ENCODE measurements around the gene C6orf141.

The C6orf141 gene

DNA sequence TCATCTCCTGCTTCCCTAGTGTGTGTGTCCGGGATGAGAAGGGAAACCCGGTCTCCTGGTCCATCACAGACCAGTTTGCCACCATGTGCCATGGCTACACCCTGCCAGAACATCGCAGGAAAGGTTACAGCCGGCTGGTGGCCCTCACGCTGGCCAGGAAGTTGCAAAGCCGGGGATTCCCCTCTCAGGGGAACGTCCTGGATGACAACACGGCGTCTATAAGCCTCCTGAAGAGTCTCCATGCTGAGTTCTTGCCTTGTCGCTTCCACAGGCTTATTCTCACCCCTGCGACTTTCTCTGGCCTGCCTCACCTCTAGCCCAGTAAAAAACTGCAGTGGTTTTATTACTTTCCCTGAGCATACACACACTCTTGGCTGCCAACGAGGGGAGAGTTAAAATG, 23.9 kb upstream of the C6orf141 start:
- TF ChIP-seq EZH2phosphoT487 (conservative IDR thresholded peaks at IDR 0.05; ENCODE audit: low read length) = no peak
- TF ChIP-seq, protein P1, sequence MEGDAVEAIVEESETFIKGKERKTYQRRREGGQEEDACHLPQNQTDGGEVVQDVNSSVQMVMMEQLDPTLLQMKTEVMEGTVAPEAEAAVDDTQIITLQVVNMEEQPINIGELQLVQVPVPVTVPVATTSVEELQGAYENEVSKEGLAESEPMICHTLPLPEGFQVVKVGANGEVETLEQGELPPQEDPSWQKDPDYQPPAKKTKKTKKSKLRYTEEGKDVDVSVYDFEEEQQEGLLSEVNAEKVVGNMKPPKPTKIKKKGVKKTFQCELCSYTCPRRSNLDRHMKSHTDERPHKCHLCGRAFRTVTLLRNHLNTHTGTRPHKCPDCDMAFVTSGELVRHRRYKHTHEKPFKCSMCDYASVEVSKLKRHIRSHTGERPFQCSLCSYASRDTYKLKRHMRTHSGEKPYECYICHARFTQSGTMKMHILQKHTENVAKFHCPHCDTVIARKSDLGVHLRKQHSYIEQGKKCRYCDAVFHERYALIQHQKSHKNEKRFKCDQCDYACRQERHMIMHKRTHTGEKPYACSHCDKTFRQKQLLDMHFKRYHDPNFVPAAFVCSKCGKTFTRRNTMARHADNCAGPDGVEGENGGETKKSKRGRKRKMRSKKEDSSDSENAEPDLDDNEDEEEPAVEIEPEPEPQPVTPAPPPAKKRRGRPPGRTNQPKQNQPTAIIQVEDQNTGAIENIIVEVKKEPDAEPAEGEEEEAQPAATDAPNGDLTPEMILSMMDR (IDR thresholded peaks at IDR 0.05; ENCODE audit: insufficient read depth, low read length, poor library complexity, severe bottlenecking) = no peak
- Histone ChIP-seq H3K9ac (ENCODE audit: low read length) (no peak overlapping the region), H3K4me3 (ENCODE audit: insufficient read depth, low read length, poor library complexity, severe bottlenecking) (no peak overlapping the region), H3K27me3 (ENCODE audit: low read length) (no peaks in the 10 kb centered on the region; the same call in 1 of the 2 replicates), H3K9me3 (ENCODE audit: insufficient read depth, low read length) (no peaks in the 10 kb centered on the region), H3K9me2 (replicated peaks; ENCODE audit: insufficient read depth, low read length) (no peaks in the 10 kb centered on the region), H3K36me3 (ENCODE audit: low read length) (no peaks in the 10 kb centered on the region), H3K79me2 (ENCODE audit: insufficient read depth, low read length) (no peaks in the 10 kb centered on the region), H3K4me2 (ENCODE audit: low read depth, low read length, poor library complexity, severe bottlenecking) (no peak overlapping the region), H4K20me1 (ENCODE audit: low read depth, low read length) (no peaks in the 10 kb centered on the region), H3K27ac (ENCODE audit: low read depth, low read length) (no peak overlapping the region), H3F3A (ENCODE audit: insufficient read depth) (no peaks in the 10 kb centered on the region), H2AFZ (ENCODE audit: low read depth, low read length, severe bottlenecking) (no peak overlapping the region)

DNA sequence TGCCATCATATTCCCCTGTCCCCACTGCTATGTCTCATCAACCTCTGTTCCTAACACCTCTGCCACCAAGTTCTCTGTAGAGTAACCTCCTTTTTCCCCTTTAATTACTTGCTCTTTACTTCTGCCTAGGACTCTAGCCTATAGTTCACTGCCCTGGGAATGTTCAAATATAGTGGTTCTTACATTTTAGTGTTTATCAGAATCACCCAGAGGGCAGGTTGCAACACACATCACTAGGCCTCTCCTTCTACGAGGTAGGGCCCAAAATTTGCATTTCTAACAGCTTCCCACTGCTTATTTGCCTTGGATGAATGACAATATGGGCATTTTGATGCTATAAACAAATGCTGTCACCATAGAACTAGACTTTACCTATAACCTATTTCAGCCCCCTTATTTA, 23.1 kb upstream of the C6orf141 start:
- no peak overlapping the region for H2AFZ ChIP-seq (ENCODE audit: low read depth, low read length, severe bottlenecking)

DNA sequence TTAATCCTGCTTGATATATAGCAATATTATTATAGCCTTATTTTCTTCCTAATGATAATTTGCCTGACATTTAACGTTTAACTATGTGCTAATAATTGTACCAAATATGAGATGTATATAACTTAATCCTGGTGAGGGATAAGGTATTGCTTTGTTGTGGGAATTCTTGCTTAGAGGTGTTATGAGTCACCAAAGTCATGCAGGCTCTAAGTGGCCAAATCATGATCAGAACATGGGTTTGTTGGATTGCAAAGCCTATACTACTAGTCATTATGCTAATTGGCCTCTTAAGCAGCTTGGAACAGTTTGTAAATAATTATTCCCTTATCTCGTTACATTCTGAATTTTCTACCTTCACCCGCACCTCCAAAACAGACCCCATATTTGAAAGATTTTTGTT, 21.9 kb upstream of the C6orf141 start:
- Histone ChIP-seq H3K9ac (ENCODE audit: low read length) (no peak overlapping the region), H3K4me2 (ENCODE audit: low read depth, low read length, poor library complexity, severe bottlenecking) (no peak overlapping the region), H3K4me3 (ENCODE audit: insufficient read depth, low read length, poor library complexity, severe bottlenecking) (no peak overlapping the region), H4K20me1 (ENCODE audit: low read depth, low read length) (no peaks in the 10 kb centered on the region), H3K9me2 (replicated peaks; ENCODE audit: insufficient read depth, low read length) (no peaks in the 10 kb centered on the region), H2AFZ (ENCODE audit: low read depth, low read length, severe bottlenecking) (no peak overlapping the region), H3F3A (ENCODE audit: insufficient read depth) (no peaks in the 10 kb centered on the region), H3K9me3 (ENCODE audit: insufficient read depth, low read length) (no peaks in the 10 kb centered on the region), H3K27me3 (ENCODE audit: low read length) (no peaks in the 10 kb centered on the region), H3K36me3 (ENCODE audit: low read length) (no peaks in the 10 kb centered on the region), H3K79me2 (ENCODE audit: insufficient read depth, low read length) (no peaks in the 10 kb centered on the region), H3K27ac (ENCODE audit: low read depth, low read length) (no peak overlapping the region)
- TF ChIP-seq, protein P1 (IDR thresholded peaks at IDR 0.05; ENCODE audit: insufficient read depth, low read length, poor library complexity, severe bottlenecking) = no peak
- no peak for TF ChIP-seq EZH2phosphoT487 (conservative IDR thresholded peaks at IDR 0.05; ENCODE audit: low read length)

More for the DNA sequence above, 23.1 kb upstream of the C6orf141 start:
- no peak for TF ChIP-seq EZH2phosphoT487 (conservative IDR thresholded peaks at IDR 0.05; ENCODE audit: low read length)
- TF ChIP-seq, protein P1 (IDR thresholded peaks at IDR 0.05; ENCODE audit: insufficient read depth, low read length, poor library complexity, severe bottlenecking) = no peak
- no peaks in the 10 kb centered on the region; the same call in 1 of the 2 replicates for H3K27me3 ChIP-seq (ENCODE audit: low read length)
- no peaks in the 10 kb centered on the region for H3K79me2 ChIP-seq (ENCODE audit: insufficient read depth, low read length)
- no peak overlapping the region for H3K9ac ChIP-seq (ENCODE audit: low read length)
- no peaks in the 10 kb centered on the region for H3K9me3 ChIP-seq (ENCODE audit: insufficient read depth, low read length)
- H3F3A ChIP-seq (ENCODE audit: insufficient read depth) = no peaks in the 10 kb centered on the region
- no peak overlapping the region for H3K4me3 ChIP-seq (ENCODE audit: insufficient read depth, low read length, poor library complexity, severe bottlenecking)
- no peak overlapping the region for H3K27ac ChIP-seq (ENCODE audit: low read depth, low read length)
- H3K36me3 ChIP-seq (ENCODE audit: low read length) = no peaks in the 10 kb centered on the region
- H4K20me1 ChIP-seq (ENCODE audit: low read depth, low read length) = no peaks in the 10 kb centered on the region
- H3K9me2 ChIP-seq (replicated peaks; ENCODE audit: insufficient read depth, low read length) = no peaks in the 10 kb centered on the region
- no peak overlapping the region for H3K4me2 ChIP-seq (ENCODE audit: low read depth, low read length, poor library complexity, severe bottlenecking)
